ENCODE measurements around the gene UPK1A. TPM values are rescaled to one million over a fixed set of nuclear protein-coding genes. Genes with fewer than 3 reads are reported as not detected.
"Not testable (repeated sequence)": the region's sequence is repeated elsewhere in the genome, so short reads cannot be mapped to it uniquely, and the experiment has no call there.

UPK1A gene
- total RNA-seq, 1 experiment from 2014 or later, result not detected

DNA sequence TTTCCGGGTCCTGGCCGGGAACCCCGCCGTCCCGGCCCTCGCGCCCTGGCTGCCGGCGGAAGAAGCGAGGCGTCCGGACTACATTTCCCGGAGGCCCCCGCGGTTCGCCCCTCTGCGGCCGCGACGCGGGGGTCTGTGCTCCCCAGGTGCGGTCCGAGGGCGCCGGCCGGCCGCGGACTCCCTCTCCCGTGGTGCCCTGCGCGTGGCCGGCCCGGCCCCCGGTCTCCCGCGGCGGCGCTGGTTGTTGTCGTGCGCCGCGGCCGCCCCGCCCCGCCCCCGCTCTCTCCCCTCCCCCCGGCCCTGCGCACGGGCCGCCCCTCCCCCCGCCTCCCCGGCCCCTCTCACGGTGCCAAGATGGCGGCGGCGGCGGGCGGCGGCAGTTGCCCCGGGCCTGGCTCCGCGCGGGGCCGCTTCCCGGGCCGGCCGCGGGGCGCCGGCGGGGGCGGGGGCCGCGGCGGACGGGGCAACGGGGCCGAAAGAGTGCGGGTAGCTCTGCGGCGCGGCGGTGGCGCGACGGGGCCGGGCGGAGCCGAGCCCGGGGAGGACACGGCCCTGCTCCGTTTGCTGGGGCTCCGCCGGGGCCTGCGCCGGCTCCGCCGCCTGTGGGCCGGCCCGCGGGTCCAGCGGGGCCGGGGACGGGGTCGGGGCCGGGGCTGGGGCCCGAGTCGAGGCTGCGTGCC is 51.5 kb downstream of the UPK1A start, which contains the start of gene KMT2B:
TSS of gene KMT2B (plus strand) at position 339 of the 680 bp plus-strand sequence. CDS start at position 355, 16 bp downstream.
- DNase-seq (ENCODE audit: low read depth), result no peak

DNA sequence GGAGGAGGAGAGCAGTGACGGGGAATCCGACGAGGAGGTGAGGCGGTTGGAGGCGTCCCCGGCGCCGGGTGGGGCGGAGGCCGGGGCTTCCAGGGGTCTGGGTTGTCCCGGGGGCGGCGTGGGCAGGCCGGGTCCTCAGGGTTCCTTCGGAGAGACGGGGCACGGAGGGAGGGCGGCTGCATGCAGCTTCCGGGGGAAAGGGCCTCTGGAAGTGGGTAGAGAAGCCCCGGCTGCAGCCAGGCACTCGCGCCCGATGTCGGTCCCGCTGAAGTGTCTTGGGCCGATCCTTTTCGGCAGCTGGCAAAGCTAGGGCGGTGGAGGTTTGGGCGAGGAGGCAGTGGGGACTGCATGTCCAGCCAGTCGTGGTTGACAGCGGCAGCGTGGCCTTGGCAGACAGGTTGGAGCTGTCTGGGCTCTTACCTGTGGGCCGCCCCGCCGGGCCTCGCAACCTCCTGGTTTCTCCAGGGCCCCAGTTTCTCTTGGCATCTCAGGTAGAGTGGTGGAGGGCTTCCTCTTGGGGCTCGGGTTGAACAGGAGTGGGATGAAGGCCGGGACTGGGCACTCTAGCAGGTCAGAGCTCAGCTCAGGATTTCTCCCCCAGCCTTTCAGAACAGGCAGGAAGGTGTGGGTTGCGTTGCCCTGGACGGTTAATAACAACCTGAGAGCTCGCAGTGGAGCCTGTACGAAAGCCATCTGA is 52.2 kb downstream of the UPK1A start:
- DNase-seq (ENCODE audit: low read depth), result no peak

DNA sequence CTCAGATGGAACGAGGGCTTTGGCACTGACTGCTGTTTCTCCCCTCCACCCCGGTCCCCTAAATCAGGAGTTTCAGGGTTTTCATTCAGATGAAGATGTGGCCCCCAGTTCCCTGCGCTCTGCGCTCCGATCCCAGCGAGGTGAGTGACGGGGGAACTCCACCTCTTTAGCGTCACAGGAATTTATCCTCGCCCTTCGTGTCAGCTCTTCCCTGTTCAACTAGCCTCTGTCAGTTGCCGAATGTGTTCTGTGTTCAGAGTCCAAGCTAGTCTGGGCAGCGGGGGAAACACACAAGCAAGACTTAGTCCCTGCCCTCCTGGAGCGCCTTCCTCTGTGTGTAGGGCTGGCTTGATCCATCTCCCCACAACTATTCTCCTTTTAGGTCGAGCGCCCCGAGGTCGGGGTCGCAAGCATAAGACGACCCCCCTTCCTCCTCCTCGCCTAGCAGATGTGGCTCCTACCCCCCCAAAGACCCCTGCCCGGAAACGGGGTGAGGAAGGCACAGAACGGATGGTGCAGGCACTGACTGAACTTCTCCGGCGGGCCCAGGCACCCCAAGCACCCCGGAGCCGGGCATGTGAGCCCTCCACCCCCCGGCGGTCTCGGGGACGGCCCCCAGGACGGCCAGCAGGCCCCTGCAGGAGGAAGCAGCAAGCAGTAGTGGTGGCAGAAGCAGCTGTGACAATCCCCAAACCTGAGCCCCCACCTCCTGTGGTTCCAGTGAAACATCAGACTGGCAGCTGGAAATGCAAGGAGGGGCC is 53.3 kb downstream of the UPK1A start:
- no peak for DNase-seq (ENCODE audit: low read depth)

DNA sequence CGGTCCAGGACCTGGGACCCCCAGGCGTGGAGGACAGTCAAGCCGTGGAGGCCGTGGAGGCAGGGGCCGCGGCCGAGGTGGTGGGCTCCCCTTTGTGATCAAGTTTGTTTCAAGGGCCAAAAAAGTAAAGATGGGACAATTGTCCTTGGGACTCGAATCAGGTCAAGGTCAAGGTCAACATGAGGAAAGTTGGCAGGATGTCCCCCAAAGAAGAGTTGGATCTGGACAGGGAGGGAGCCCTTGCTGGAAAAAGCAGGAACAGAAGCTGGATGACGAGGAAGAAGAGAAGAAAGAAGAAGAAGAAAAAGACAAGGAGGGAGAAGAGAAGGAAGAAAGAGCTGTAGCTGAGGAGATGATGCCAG is 53.8 kb downstream of the UPK1A start:
- no peak for DNase-seq (ENCODE audit: low read depth)

DNA sequence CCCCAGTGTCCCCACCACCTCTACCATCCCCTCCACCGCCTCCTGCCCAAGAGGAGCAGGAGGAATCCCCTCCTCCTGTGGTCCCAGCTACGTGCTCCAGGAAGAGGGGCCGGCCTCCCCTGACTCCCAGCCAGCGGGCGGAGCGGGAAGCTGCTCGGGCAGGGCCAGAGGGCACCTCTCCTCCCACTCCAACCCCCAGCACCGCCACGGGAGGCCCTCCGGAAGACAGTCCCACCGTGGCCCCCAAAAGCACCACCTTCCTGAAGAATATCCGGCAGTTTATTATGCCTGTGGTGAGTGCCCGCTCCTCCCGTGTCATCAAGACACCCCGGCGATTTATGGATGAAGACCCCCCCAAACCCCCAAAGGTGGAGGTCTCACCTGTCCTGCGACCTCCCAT is 54.3 kb downstream of the UPK1A start:
- DNase-seq (ENCODE audit: low read depth), result no peak

DNA sequence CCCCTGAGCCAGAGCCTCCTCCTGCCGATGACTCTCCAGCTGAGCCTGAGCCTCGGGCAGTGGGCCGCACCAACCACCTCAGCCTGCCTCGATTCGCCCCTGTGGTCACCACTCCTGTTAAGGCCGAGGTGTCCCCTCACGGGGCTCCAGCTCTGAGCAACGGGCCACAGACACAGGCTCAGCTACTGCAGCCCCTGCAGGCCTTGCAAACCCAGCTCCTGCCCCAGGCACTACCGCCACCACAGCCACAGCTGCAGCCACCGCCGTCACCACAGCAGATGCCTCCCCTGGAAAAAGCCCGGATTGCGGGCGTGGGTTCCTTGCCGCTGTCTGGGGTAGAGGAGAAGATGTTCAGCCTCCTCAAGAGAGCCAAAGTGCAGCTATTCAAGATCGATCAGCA is 55.1 kb downstream of the UPK1A start:
- no peak for DNase-seq (ENCODE audit: low read depth)

DNA sequence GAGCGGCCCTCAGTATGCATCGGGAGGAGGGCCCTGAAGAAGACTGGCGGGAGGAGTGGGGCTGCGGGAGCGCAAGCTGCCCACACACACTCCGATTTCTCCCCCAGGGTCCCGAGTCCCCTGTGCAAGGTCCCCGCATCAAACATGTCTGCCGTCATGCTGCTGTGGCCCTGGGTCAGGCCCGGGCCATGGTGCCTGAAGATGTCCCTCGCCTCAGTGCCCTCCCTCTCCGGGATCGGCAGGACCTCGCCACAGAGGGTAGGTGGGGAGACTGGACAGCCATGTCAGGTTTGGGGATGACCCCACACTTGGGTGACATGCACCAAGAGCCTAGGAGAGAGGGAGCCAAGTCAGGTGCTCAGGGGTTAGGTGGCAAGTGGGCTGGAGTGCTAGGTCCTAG is 56.1 kb downstream of the UPK1A start:
- no peak for DNase-seq (ENCODE audit: low read depth)

DNA sequence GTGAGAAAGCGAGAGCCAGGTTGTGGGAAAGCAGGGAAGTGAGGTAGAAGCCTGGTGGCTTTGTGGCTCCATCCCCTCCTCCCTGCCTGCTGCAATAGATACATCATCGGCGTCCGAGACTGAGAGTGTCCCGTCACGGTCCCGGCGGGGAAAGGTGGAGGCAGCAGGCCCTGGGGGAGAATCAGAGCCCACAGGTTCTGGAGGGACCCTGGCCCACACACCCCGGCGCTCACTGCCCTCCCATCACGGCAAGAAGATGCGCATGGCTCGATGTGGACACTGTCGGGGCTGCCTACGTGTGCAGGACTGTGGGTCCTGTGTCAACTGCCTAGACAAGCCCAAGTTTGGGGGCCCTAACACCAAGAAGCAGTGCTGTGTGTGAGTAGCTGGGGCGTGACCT is 56.6 kb downstream of the UPK1A start:
- no peak for DNase-seq (ENCODE audit: low read depth)

DNA sequence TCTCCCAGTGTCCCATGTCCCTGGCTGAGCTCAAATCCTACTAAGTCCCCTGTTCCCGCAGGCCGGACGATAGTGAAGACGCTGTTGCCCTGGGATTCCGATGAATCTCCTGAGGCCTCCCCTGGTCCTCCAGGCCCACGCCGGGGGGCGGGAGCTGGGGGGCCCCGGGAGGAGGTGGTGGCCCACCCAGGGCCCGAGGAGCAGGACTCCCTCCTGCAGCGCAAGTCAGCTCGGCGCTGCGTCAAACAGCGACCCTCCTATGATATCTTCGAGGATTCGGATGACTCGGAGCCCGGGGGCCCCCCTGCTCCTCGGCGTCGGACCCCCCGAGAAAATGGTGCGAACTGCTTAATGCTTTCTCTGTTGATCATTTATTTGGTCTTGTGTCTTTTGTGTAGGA is 57.4 kb downstream of the UPK1A start:
- no peak for DNase-seq (ENCODE audit: low read depth)

DNA sequence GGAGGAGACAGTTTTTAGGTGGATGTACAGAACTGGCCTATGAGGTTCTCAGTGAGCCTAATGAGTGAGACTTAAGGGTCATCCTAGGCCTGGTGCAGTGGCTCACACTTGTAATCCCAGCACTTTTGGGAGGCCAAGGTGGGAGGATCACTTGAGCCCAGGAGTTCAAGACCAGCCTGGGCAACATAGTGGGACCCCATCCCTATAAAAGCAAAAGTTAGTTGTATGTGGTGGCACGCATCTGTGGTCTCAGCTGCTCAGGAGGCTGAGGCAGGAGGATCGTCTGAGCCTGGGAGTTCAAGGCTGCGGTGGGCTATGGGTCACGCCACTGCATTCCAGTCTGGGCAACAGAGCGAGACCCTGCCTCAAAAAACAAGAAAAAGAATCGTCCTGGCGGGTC is 57.8 kb downstream of the UPK1A start:
- not testable (repeated sequence) for DNase-seq (ENCODE audit: low read depth)

DNA sequence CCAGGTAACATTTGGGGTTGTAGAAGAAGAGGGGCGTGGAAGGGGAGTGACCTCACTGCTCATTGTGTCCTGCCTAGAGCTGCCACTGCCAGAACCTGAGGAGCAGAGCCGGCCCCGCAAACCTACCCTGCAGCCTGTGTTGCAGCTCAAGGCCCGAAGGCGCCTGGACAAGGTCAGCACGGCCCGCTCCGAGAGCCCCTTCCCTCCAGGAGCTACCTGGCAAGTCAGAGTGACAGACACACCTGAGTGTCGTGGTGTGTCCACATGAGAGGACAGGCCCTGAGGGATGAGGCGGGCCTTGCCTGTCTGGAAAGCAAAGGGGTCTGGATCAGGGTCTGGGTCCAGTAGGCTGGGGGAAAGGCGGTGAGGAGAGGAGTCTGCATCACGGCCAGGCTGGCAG is 58.2 kb downstream of the UPK1A start:
- no peak for DNase-seq (ENCODE audit: low read depth)

DNA sequence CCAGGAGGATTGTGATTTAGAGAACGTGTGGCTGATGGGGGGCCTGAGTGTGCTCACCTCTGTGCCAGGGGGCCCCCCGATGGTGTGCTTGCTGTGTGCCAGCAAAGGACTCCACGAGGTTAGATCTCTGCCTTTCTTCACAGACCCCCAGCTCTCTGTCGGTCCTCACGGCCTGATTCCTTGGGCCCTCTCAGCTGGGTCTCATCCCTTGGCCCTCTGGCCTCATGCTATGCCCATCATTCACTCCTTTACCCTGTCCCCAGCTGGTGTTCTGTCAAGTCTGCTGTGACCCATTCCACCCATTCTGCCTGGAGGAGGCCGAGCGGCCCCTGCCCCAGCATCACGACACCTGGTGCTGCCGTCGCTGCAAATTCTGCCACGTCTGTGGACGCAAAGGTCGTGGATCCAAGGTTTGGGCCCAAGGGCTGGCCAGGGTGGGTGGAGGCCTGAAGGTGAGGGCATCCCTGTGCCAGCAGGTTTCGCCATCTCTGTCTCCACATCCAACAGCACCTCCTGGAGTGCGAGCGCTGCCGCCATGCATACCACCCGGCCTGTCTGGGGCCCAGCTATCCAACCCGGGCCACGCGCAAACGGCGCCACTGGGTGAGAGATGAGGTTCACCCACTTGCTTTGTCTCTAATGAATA is 59.0 kb downstream of the UPK1A start:
- no peak for DNase-seq (ENCODE audit: low read depth)

DNA sequence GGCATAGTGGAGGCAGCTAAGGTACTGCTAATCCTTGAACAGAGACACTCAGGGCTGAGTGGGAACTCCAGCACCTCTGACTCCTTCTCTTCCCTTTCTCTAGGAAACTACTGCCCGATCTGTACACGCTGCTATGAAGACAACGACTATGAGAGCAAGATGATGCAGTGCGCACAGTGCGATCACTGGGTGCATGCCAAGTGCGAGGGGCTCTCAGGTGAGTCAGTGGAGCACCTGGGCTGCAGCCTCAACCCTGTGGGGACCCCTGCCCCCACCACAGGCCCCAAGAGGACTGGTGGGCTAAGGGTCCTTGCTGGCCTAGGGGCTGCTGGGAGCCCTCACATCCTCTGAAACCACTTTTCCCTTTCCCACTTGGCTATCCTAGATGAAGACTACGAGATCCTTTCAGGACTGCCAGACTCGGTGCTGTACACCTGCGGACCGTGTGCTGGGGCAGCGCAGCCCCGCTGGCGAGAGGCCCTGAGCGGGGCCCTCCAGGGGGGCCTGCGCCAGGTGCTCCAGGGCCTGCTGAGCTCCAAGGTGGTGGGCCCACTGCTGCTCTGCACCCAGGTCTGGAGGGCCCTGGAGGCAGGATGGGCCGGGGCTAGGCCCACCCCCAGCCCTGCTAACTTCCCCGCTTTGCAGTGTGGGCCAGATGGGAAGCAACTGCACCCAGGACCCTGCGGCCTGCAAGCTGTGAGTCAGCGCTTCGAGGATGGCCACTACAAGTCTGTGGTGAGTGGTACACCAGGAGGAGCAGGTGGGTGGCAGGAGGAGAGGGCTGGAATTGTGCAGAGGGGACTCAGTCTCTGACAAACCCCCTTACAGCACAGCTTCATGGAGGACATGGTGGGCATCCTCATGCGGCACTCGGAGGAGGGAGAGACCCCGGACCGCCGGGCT is 61.0 kb downstream of the UPK1A start:
- no peak for DNase-seq (ENCODE audit: low read depth)

Other genes starting within 250 kb of the UPK1A start
- not detected in 2 replicates for gene FFAR2, start 218.3 kb upstream of the UPK1A start, total RNA-seq (2014; rRNA removed; shearing (Covaris generic))
- not detected in 2 replicates for gene KRTDAP, start 176.1 kb upstream of the UPK1A start, total RNA-seq (2014; rRNA removed; shearing (Covaris generic))
- gene DMKN, start 152.9 kb upstream of the UPK1A start, total RNA-seq (2014; rRNA removed; shearing (Covaris generic)), result 2.9 TPM in 1 of 2 replicates, not detected in the other
- not detected in 2 replicates for gene SBSN, start 138.2 kb upstream of the UPK1A start, total RNA-seq (2014; rRNA removed; shearing (Covaris generic))
- gene GAPDHS, start 133.1 kb upstream of the UPK1A start, total RNA-seq (2014; rRNA removed; shearing (Covaris generic)), result 0.20 TPM in 1 of 2 replicates, not detected in the other
- gene TMEM147, start 120.9 kb upstream of the UPK1A start, total RNA-seq (2014; rRNA removed; shearing (Covaris generic)), result 133 and 153 TPM in 2 replicates
- gene ATP4A, start 102.9 kb upstream of the UPK1A start, total RNA-seq (2014; rRNA removed; shearing (Covaris generic)), result 0.12 TPM in 1 of 2 replicates, not detected in the other
- gene PMIS2, start 80.3 kb upstream of the UPK1A start, total RNA-seq (2014; rRNA removed; shearing (Covaris generic)), result not detected in 2 replicates
- gene HAUS5, start 53.8 kb upstream of the UPK1A start, total RNA-seq (2014; rRNA removed; shearing (Covaris generic)), result 9.7 and 9.8 TPM in 2 replicates
- 90.8 and 103 TPM in 2 replicates for gene RBM42, start 37.5 kb upstream of the UPK1A start, total RNA-seq (2014; rRNA removed; shearing (Covaris generic))
- gene ETV2, start 24.8 kb upstream of the UPK1A start, total RNA-seq (2014; rRNA removed; shearing (Covaris generic)), result 0.39 and 1.1 TPM in 2 replicates
- 619 and 745 TPM in 2 replicates for gene COX6B1, start 18.2 kb upstream of the UPK1A start, total RNA-seq (2014; rRNA removed; shearing (Covaris generic))
- not detected in 2 replicates for gene ZBTB32, start 38.0 kb downstream of the UPK1A start, total RNA-seq (2014; rRNA removed; shearing (Covaris generic))
- 6.8 and 7.4 TPM in 2 replicates for gene KMT2B, start 51.5 kb downstream of the UPK1A start, total RNA-seq (2014; rRNA removed; shearing (Covaris generic))
- 4.2 and 6.8 TPM in 2 replicates for gene IGFLR1, start 75.9 kb downstream of the UPK1A start, total RNA-seq (2014; rRNA removed; shearing (Covaris generic))
- gene U2AF1L4, start 78.9 kb downstream of the UPK1A start, total RNA-seq (2014; rRNA removed; shearing (Covaris generic)), result 9.4 and 20.5 TPM in 2 replicates
- gene PSENEN, start 79.1 kb downstream of the UPK1A start, total RNA-seq (2014; rRNA removed; shearing (Covaris generic)), result 130 and 159 TPM in 2 replicates
- gene LIN37, start 82.1 kb downstream of the UPK1A start, total RNA-seq (2014; rRNA removed; shearing (Covaris generic)), result 22.0 and 22.3 TPM in 2 replicates
- 0.10 TPM in 1 of 2 replicates, not detected in the other for gene HSPB6, start 90.5 kb downstream of the UPK1A start, total RNA-seq (2014; rRNA removed; shearing (Covaris generic))
- gene PROSER3, start 91.7 kb downstream of the UPK1A start, total RNA-seq (2014; rRNA removed; shearing (Covaris generic)), result 8.4 and 10.7 TPM in 2 replicates
- gene ARHGAP33, start 109.0 kb downstream of the UPK1A start, total RNA-seq (2014; rRNA removed; shearing (Covaris generic)), result 2.3 and 5.0 TPM in 2 replicates
- not detected in 2 replicates for gene PRODH2, start 146.3 kb downstream of the UPK1A start, total RNA-seq (2014; rRNA removed; shearing (Covaris generic))
- gene NPHS1, start 186.0 kb downstream of the UPK1A start, total RNA-seq (2014; rRNA removed; shearing (Covaris generic)), result not detected in 2 replicates
- gene KIRREL2, start 190.4 kb downstream of the UPK1A start, total RNA-seq (2014; rRNA removed; shearing (Covaris generic)), result 0.10 TPM in 1 of 2 replicates, not detected in the other
- 15.3 and 18.9 TPM in 2 replicates for gene APLP1, start 202.1 kb downstream of the UPK1A start, total RNA-seq (2014; rRNA removed; shearing (Covaris generic))
- gene NFKBID, start 234.0 kb downstream of the UPK1A start, total RNA-seq (2014; rRNA removed; shearing (Covaris generic)), result 3.7 and 7.1 TPM in 2 replicates
- gene HCST, start 236.0 kb downstream of the UPK1A start, total RNA-seq (2014; rRNA removed; shearing (Covaris generic)), result 1.9 TPM in 1 of 2 replicates, not detected in the other
- not detected in 2 replicates for gene TYROBP, start 241.8 kb downstream of the UPK1A start, total RNA-seq (2014; rRNA removed; shearing (Covaris generic))